WI38 (cell line): ENCODE measurements around the gene GRK3.

Source experiments
- H3K4me3 ChIP-seq: 2 replicates; pipeline ENCODE4 v1.5.1; 2011; ENCODE audit warnings: low read depth, mild to moderate bottlenecking, control low read depth, low read length
- TF ChIP-seq, protein P1 (sequence below): IDR thresholded peaks from 2 replicates; pipeline ENCODE4 v1.5.1; 2012; ENCODE audit warnings: low read depth, mild to moderate bottlenecking, control low read depth, low read length

Gene GRK3

DNA sequence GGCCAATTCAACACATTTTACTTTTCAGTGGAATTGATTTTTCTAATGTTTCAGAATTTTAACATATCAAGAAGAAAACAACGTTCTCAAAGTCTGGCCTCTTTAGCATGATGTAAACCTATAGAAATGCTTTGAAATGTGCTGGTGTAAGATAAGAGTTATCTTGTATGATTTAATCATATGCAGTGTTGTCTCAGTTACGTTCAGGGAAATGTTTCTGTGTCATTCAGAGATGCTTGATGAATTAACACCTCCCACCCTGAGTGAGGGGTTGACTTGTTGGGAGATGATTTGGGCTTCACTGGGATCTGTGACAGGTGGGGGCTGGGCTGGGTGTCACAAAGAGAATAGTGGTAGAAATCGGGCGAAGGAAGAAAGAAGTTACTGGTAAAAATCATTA, 161.8 kb downstream of the GRK3 start:
- H3K4me3 ChIP-seq = no peak overlapping the region
- TF ChIP-seq, protein P1, sequence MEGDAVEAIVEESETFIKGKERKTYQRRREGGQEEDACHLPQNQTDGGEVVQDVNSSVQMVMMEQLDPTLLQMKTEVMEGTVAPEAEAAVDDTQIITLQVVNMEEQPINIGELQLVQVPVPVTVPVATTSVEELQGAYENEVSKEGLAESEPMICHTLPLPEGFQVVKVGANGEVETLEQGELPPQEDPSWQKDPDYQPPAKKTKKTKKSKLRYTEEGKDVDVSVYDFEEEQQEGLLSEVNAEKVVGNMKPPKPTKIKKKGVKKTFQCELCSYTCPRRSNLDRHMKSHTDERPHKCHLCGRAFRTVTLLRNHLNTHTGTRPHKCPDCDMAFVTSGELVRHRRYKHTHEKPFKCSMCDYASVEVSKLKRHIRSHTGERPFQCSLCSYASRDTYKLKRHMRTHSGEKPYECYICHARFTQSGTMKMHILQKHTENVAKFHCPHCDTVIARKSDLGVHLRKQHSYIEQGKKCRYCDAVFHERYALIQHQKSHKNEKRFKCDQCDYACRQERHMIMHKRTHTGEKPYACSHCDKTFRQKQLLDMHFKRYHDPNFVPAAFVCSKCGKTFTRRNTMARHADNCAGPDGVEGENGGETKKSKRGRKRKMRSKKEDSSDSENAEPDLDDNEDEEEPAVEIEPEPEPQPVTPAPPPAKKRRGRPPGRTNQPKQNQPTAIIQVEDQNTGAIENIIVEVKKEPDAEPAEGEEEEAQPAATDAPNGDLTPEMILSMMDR = no peak

DNA sequence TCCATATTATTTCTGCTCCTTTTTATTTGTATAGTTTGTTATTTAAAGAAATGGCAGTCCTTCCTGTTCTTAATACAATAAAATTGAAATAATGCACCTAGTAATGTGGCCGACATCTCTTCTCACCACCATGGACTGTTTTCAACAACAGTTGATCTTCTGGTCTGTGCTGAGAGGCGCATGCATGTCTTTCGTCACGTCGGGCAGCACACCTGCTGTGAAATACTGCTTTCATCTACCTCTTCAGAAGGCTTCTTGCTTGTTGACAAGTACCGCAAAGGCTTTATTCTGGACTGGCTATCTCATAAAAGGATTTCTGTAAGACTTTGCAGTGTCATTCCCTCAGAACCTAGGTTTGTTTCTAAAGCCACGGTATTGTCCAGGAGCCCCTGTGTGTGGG, 163.6 kb downstream of the GRK3 start:
- H3K4me3 ChIP-seq = no peak overlapping the region
- TF ChIP-seq, protein P1 = no peak

DNA sequence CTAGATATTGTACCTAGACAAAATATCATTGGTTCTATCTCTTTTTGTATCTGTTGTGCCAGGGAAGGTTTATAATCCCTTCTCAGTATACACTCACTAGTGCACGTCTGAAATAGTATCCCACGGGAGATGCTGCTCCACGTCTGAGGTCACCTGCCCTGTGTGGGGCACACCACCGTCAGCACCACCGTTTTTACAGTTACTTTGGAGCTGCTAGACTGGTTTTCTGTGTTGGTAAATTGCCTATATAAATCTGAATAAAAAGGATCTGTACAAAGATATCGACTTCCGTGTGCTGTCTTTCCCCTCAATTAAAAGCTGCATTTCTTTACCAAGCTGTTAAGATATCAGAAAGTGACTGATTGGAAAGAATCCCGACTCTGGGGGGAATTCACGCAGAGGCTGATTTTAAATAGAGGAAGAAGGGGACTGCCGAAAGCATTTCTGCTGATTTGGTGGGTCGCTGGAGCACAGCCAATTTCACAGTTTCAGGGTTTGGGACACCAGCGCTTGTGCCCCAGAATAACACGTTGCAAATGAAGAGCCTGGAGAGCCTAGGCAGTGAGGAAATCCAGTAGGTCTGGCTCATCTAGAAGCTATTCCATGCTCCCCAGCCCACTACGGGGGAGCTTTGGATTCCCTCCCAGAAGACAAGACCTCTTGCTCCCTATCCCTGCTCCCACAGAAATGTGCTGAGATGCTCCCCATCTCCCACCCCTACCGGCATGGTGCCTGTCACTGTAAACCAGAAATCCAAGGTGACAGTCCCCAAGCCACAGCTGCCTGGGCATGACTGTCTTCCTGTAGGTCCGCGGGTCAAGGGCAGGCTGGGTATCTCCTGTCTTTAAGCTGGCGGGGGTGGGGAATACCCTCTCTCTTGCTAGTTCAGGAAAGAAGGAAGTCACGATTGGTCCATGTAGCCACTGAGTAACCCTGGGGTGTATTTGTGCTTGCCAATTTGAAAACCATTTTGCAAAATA, 164.8 kb downstream of the GRK3 start:
- TF ChIP-seq, protein P1 = no peak
- H3K4me3 ChIP-seq = no peak overlapping the region

DNA sequence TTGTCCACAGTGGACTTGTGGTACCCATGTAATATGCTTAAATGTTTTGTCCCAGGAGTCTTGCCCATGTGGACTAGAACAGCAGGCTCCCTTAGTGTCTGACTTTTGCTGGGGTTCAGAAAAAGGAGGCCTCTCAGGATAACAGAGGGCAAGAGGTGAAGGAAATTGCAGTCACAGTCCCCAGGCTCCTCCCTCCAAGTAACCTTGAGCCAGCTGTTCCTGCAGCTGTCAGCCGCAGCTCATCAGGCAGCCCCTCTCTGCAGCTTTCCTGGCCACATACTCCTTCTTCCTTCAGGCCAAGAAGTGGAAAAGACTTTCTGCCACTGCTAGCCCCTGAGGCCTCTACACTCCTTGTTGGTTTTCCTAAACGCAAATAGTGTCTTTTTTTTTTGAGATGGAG, 171.2 kb downstream of the GRK3 start:
- TF ChIP-seq, protein P1 = no peak
- no peak overlapping the region for H3K4me3 ChIP-seq

DNA sequence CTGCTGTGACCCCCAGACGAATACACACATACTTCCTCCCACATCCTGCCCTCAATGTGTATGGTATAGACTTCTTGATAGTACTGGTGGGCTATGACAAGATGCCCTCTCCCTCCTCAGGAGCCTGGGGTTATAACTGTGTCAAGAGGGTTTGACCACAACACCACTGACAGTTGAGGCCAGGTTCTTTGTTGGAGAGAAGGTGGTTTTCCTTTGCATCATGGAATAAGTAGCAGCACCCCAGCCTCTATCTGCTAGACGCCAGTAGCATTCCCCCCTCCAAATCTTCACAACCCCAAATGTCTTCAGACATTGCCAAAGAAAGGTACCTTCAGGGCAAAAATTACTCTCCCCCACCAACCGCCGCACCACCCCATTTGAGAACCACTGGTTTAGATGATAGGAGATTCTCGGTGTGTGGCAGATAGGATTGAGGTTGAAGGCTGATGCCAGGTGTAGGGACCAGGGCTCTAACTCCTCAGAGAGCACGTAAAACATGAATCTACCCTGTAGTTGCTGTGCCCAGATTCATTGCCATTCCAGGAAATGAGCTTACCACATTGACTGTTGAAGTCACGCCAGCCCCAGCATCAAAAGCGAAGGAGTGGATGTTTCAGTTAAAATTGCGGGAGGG, 172.0 kb downstream of the GRK3 start:
- no peak overlapping the region for H3K4me3 ChIP-seq
- TF ChIP-seq, protein P1 = no peak

DNA sequence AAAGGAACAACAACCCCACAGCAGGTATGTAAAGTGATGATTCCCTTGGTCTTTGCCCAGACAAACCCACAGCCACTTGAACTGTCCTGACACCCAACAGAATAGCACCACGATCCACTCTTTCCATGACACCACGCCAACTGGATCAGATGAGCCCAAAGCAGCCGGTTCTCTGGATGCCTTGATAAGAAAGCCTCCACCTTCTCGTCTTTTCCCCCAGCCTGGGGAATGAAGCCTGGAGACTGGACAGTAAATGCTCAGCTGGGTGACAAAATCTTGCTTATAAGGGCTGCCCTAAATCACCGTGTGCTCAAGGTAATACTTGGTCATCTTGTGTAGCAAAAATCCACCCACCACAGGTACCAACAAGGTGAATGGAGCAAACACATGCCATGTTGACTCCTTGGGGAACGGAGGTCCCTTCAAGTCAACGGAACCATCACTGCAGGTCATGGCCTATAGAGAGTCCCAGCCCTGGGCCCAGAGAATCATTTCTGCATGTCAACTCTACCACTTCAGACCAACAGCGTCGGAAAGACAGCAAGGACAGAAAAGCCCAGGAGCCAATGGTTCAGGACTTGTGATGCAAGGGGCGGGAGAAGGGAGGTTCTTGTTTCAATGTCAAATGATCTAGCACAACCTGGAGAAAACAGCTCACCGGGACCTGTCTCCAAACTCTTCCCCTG, 175.3 kb downstream of the GRK3 start:
- H3K4me3 ChIP-seq = no peak overlapping the region
- TF ChIP-seq, protein P1 = no peak
